Tibial artery (tissue), 4 donors: ENCODE measurements around the gene MSRB3.
"Not testable (repeated sequence)": the region's sequence is repeated elsewhere in the genome, so short reads cannot be mapped to it uniquely, and the experiment has no call there.

Experiments used
- DNase-seq, 2 donors: peaks; one replicate each; pipeline ENCODE4 v3.0.0-alpha.2; 2019
- H3K27ac ChIP-seq, 2 donors: fragments of 200-600 bp; sonication (generic) in 1 of 2; 1 replicate in 1 of 2; 2 replicates in 1 of 2; pipeline ENCODE4 v1.5.1; 2018 to 2019; ENCODE audit warnings: mild to moderate bottlenecking in 1 of 2
- H3K27me3 ChIP-seq, 2 donors: fragments of 200-600 bp; sonication (generic) in 1 of 2; one replicate each; pipeline versions ENCODE4 v1.5.1 to v1.6.0; 2016 to 2019
- H3K36me3 ChIP-seq, 3 donors: fragments of 200-600 bp; sonication (generic) in 2 of 3; one replicate each; pipeline ENCODE4 v1.5.1; 2016 to 2019; ENCODE audit warnings: mild to moderate bottlenecking in 2 of 3
- H3K4me1 ChIP-seq, 4 donors: fragments of 200-600 bp; sonication (generic) in 2 of 4; 1 replicate in 3 of 4; 2 replicates in 1 of 4; pipeline ENCODE4 v1.5.1; 2016 to 2019
- H3K4me3 ChIP-seq, 2 donors: fragments of 200-600 bp; sonication (generic) in 1 of 2; 1 replicate in 1 of 2; 2 replicates in 1 of 2; pipeline ENCODE4 v1.5.1; 2018 to 2019; ENCODE audit warnings: mild to moderate bottlenecking in 2 of 2
- H3K9me3 ChIP-seq, 3 donors: fragments of 200-600 bp; sonication (generic) in 1 of 3; one replicate each; pipeline ENCODE4 v1.5.1; 2016 to 2019
- CTCF ChIP-seq, 2 experiments: fragments of 200-600 bp in 1 of 2; fragments of 450-650 bp in 1 of 2; IDR thresholded peaks; one replicate each; pipeline ENCODE4 v1.5.1; 2017 to 2019; ENCODE audit warnings: antibody characterized with exemption in 2 of 2, mild to moderate bottlenecking in 1 of 2, moderate library complexity in 1 of 2
- intact Hi-C: fragments of 100-400 bp; cut with DNase I; formaldehyde crosslinking; loops from one replicate; pipeline ENCODE4 v1.15.0; 2023; ENCODE audit warnings: low total_unique reads

Gene MSRB3

DNA sequence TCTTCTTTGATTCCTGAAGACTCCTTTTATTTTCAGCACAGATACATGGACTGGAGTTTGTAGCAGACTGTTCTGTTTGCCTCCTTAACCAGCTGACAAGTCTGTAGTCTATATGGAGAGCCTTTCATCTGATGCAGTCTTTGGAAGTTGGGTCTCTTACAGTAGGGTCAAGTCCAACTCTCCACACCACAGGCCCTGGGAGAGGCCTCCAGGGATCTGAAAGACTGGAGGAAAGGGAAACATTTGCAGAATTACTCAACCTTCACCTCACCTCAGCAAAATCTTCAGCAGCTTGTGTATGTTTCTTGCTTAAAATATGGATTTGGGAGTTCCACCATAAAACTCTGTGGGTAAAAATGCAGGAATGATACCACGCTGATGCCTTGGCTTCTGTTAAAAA is 188.4 kb downstream of the MSRB3 start:
- intact Hi-C loops, result no loop called here
- Histone ChIP-seq H3K9me3 (no peaks in the 10 kb centered on the region), H3K27me3 (no peaks in the 10 kb centered on the region), H3K36me3 (peaks cover 13 to 26% (median 19%) of the 10 kb centered on the region in 3 donors), H3K27ac (no peak overlapping the region), H3K4me1 (peaks cover 0 to 10% (median 3%) of the 10 kb centered on the region in 4 donors), H3K4me3 (no peak overlapping the region)
- TF ChIP-seq CTCF (IDR thresholded peaks at IDR 0.05), result no peak
- no peak for DNase-seq

- Histone ChIP-seq H3K27ac (no peak overlapping the region), H3K36me3 (peaks cover 0 to 6% (median 0%) of the 10 kb centered on the region in 3 donors), H3K27me3 (no peaks in the 10 kb centered on the region), H3K4me3 (no peak overlapping the region), H3K4me1 (no peaks in the 10 kb centered on the region), H3K9me3 (no peaks in the 10 kb centered on the region)
- TF ChIP-seq CTCF (IDR thresholded peaks at IDR 0.05), result no peak
- intact Hi-C loops, result no loop called here
- DNase-seq, result no peak
These were observed 191.8 kb downstream of the MSRB3 start for GRCh38 chr12:65470256-65470655.

DNA sequence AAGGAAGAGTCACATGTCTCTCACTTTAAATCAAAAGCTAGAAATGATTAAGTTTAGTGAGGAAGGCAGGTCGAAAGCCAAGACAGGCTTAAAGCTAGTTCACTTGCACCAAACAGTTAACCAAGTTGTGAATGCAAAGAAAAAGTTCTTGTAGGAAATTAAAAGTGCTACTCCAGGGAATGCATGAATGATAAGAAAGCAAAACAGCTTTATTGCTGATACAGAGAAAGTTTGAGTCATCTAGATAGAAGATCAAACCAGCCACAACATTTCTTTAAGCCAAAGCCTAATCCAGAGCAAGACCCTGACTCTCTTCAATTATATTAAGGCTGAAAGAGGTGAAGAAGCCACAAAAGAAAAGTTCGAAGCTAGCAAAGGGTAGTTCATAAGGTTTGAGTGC is 193.6 kb downstream of the MSRB3 start:
- Histone ChIP-seq H3K27ac (no peak overlapping the region), H3K27me3 (no peaks in the 10 kb centered on the region), H3K4me3 (no peak overlapping the region), H3K36me3 (no peaks in the 10 kb centered on the region), H3K4me1 (no peaks in the 10 kb centered on the region), H3K9me3 (no peaks in the 10 kb centered on the region)
- no peak for DNase-seq
- TF ChIP-seq CTCF (IDR thresholded peaks at IDR 0.05), result no peak
- intact Hi-C loops, result no loop called here

- Histone ChIP-seq H3K9me3 (no peaks in the 10 kb centered on the region), H3K4me3 (no peak overlapping the region), H3K4me1 (no peaks in the 10 kb centered on the region), H3K36me3 (no peaks in the 10 kb centered on the region), H3K27me3 (no peaks in the 10 kb centered on the region), H3K27ac (no peak overlapping the region)
- DNase-seq, result no peak
- intact Hi-C loops, result no loop called here
- TF ChIP-seq CTCF (IDR thresholded peaks at IDR 0.05), result no peak
These were observed 196.3 kb downstream of the MSRB3 start for GRCh38 chr12:65474831-65475230.

DNA sequence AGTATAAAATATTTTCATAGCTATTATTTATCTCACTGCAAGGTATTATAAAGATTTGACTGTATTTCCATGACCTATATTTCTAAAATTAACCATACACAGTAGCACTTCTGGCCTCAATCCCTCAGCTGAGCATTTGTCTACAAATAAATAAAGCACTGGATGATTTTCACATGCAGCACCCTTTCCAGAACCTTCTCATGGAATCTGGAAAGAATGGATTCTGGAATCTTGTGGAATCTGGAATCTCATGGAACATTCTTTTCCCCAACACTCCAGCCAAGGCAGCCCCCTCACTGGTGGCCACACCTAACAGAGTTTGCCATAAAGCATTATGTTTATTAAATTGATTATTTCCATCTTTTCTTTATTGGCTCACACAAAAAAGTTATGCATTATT is 199.2 kb downstream of the MSRB3 start:
- H3K4me3 ChIP-seq, result no peak overlapping the region
- H3K4me1 ChIP-seq, result no peaks in the 10 kb centered on the region
- DNase-seq, result no peak
- no peaks in the 10 kb centered on the region for H3K9me3 ChIP-seq
- intact Hi-C loops, result no loop called here
- no peaks in the 10 kb centered on the region for H3K36me3 ChIP-seq
- no peak for TF ChIP-seq CTCF (IDR thresholded peaks at IDR 0.05)
- H3K27me3 ChIP-seq, result no peaks in the 10 kb centered on the region
- no peak overlapping the region for H3K27ac ChIP-seq

- H3K4me1 ChIP-seq, DNase-seq, intact Hi-C loops, H3K27me3 ChIP-seq, H3K4me3 ChIP-seq, H3K27ac ChIP-seq, H3K36me3 ChIP-seq: not testable (repeated sequence)
- H3K9me3 ChIP-seq, result peaks cover 0 to 14% (median 8%) of the 10 kb centered on the region in 3 donors
These were observed 205.5 kb downstream of the MSRB3 start for GRCh38 chr12:65483891-65484516.
